Prostate gland (tissue), 2 donors: Measurements from ENCODE around the gene NRROS.

Experiments
- POLR2A ChIP-seq: fragments of 450-650 bp; IDR thresholded peaks from one replicate; pipeline ENCODE4 v1.6.1; 2016; ENCODE audit warnings: antibody characterized with exemption, mild to moderate bottlenecking
- TF ChIP-seq, protein P1 (sequence below), 4 experiments: fragments of 200-600 bp in 2 of 4; fragments of 450-650 bp in 2 of 4; sonication (generic) in 2 of 4; IDR thresholded peaks; 1 replicate in 3 of 4; 2 replicates in 1 of 4; pipeline ENCODE4 v1.5.1; 2016 to 2019; ENCODE audit warnings: antibody characterized with exemption in 4 of 4, mild to moderate bottlenecking in 2 of 4, moderate library complexity in 2 of 4

DNA sequence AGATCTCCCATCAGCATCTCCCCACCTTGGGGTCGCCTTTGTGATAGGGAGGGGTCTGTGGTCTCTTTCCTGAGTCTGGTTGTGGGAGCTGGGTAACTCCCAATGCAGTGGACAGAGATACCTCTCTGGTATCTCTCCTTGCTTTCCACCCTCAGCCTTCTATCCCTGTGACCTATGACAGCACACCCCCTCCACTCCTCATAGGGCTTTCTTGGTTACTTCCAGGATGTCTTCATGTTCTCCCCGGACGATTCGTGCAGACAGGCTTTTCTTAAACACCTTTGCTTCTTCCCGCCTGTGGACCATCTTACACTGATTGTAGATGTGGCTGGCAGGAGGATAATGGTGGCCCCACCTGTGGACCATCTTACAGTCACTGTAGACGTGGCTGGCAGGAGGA is 14.2 kb upstream of the NRROS start:
- TF ChIP-seq, protein P1, sequence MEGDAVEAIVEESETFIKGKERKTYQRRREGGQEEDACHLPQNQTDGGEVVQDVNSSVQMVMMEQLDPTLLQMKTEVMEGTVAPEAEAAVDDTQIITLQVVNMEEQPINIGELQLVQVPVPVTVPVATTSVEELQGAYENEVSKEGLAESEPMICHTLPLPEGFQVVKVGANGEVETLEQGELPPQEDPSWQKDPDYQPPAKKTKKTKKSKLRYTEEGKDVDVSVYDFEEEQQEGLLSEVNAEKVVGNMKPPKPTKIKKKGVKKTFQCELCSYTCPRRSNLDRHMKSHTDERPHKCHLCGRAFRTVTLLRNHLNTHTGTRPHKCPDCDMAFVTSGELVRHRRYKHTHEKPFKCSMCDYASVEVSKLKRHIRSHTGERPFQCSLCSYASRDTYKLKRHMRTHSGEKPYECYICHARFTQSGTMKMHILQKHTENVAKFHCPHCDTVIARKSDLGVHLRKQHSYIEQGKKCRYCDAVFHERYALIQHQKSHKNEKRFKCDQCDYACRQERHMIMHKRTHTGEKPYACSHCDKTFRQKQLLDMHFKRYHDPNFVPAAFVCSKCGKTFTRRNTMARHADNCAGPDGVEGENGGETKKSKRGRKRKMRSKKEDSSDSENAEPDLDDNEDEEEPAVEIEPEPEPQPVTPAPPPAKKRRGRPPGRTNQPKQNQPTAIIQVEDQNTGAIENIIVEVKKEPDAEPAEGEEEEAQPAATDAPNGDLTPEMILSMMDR (IDR thresholded peaks at IDR 0.05), result no peak
- TF ChIP-seq POLR2A, result no peak
